Testis (tissue), 3 donors: ENCODE measurements around the gene C1orf50. TPM values are rescaled to one million over a fixed set of nuclear protein-coding genes. Genes with fewer than 3 reads are reported as not detected.

Source experiments
- DNase-seq: peaks from one replicate; pipeline ENCODE4 v3.0.0-alpha.2; 2019
- H3K27ac ChIP-seq, 2 donors: fragments of 200-600 bp; sonication (generic); one replicate each; pipeline ENCODE4 v1.5.1; 2019
- H3K27me3 ChIP-seq: fragments of 200-600 bp; sonication (generic); one replicate; pipeline ENCODE4 v1.5.1; 2019
- H3K36me3 ChIP-seq: fragments of 200-600 bp; sonication (generic); one replicate; pipeline ENCODE4 v1.5.1; 2017; ENCODE audit warnings: low read depth; ENCODE audit errors: missing control alignments
- H3K4me1 ChIP-seq: fragments of 200-600 bp; sonication (generic); one replicate; pipeline ENCODE4 v1.5.1; 2019
- H3K4me3 ChIP-seq, 2 donors: fragments of 200-600 bp; sonication (generic); one replicate each; pipeline ENCODE4 v1.5.1; 2017 to 2019
- H3K9me3 ChIP-seq: fragments of 200-600 bp; sonication (generic); one replicate; pipeline ENCODE4 v1.5.1; 2017
- POLR2A ChIP-seq: fragments of 450-650 bp; IDR thresholded peaks from one replicate; pipeline ENCODE4 v1.6.1; 2017; ENCODE audit warnings: antibody characterized with exemption, mild to moderate bottlenecking, moderate library complexity
- WGBS, 2 donors: methylation state at CpG; one replicate each; pipeline ENCODE4 v1.1.5; 2018; 5-methylcytosine and 5-hydroxymethylcytosine counted together
- intact Hi-C: fragments of 100-400 bp; cut with DNase I; formaldehyde crosslinking; loops from one replicate; pipeline ENCODE4 v1.15.1; 2023; ENCODE audit warnings: low total_unique reads
- polyA plus RNA-seq: library from polyadenylated mRNA; stranded (reverse); fragments of 350-450 nt; fragmentation: Illumina TruSeq; extraction: RNeasy Lipid Tissue Mini Kit (QIAGEN cat#74804); gene quantifications from one replicate; pipeline ENCODE4 v1.2.3, GENCODE V29; 2014; ENCODE audit warnings: low read depth, low replicate concordance; ENCODE audit not compliant: insufficient read depth
- total RNA-seq, 2 donors: library from RNA; depleted of rRNA; stranded (reverse); fragments of >200 nt; gene quantifications; one replicate each; pipeline ENCODE4 v1.2.3, GENCODE V29; 2016
- TF ChIP-seq, protein P1 (sequence below), 3 experiments: fragments of 450-650 bp in 2 of 3; fragments of 200-600 bp in 1 of 3; sonication (generic) in 1 of 3; IDR thresholded peaks; one replicate each; pipeline ENCODE4 v1.5.1; 2016 to 2019; ENCODE audit warnings: antibody characterized with exemption in 3 of 3, mild to moderate bottlenecking in 2 of 3, moderate library complexity in 1 of 3

The C1orf50 gene
- total and polyA plus RNA-seq, 3 donors from 2014 or later = 9.4 to 21.8 (median 10.2) TPM

DNA sequence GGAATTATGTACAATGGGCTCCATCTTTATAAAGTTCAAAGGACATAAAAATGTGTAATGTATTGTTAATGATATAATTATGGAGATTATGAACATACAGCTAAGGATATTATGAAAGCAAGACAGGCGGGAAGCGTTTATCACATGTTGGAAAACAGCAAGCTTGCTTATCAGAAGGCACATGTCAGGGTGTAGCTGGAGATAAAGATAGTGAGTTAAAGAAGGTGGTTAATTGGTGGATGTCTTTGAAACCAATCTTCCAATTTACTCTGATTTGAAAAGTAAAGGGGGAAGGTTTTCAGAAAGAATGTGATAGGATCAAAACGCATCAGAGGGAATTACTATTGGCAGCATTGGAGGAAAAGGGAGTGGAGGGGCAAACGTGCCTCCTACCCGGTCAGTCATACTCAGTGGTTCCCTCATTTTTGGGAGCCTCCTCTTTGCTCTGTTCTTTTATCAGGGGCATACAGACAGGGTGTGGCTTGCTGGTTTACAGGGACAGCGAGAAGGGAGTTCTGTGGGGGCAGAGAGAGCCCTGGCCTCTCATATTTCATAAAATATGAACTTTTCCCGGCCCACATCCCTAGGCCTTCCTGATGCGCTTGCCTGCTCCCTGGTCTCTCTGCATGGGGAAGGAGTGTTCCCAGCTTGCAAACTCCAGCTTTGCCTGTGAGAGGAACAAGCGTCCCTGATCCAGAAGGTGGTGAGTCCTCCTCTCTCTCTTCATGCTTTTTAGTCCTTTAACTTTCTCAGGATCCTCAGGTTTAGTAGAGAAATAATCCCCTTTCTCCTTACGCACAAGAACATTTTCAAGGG, 58.2 kb downstream of the C1orf50 start:
- no peaks in the 10 kb centered on the region for H3K9me3 ChIP-seq
- 74 to 77% methylated on average over 10 of the region's 10 CpGs for WGBS, 2 donors
- H3K36me3 ChIP-seq = no peaks in the 10 kb centered on the region
- H3K4me1 ChIP-seq = no peaks in the 10 kb centered on the region
- H3K4me3 ChIP-seq = no peak overlapping the region
- no peak for TF ChIP-seq POLR2A
- TF ChIP-seq, protein P1, sequence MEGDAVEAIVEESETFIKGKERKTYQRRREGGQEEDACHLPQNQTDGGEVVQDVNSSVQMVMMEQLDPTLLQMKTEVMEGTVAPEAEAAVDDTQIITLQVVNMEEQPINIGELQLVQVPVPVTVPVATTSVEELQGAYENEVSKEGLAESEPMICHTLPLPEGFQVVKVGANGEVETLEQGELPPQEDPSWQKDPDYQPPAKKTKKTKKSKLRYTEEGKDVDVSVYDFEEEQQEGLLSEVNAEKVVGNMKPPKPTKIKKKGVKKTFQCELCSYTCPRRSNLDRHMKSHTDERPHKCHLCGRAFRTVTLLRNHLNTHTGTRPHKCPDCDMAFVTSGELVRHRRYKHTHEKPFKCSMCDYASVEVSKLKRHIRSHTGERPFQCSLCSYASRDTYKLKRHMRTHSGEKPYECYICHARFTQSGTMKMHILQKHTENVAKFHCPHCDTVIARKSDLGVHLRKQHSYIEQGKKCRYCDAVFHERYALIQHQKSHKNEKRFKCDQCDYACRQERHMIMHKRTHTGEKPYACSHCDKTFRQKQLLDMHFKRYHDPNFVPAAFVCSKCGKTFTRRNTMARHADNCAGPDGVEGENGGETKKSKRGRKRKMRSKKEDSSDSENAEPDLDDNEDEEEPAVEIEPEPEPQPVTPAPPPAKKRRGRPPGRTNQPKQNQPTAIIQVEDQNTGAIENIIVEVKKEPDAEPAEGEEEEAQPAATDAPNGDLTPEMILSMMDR (IDR thresholded peaks at IDR 0.05) = no peak
- H3K27me3 ChIP-seq = no peaks in the 10 kb centered on the region
- H3K27ac ChIP-seq = no peak overlapping the region
- DNase-seq = no peak
- intact Hi-C loops = no loop called here

Other genes with a start within 250 kb of the C1orf50 start
- 10 to 100 TPM; 38.7 to 40.0 TPM for gene PPIH, start 108.8 kb upstream of the C1orf50 start, total RNA-seq
- gene PPIH, start 108.8 kb upstream of the C1orf50 start, polyA plus RNA-seq = 39.6 TPM
- 100 to 1,000 TPM; 798 to 982 TPM for gene YBX1, start 84.8 kb upstream of the C1orf50 start, total RNA-seq
- gene YBX1, start 84.8 kb upstream of the C1orf50 start, polyA plus RNA-seq = 2,470 TPM
- under 1 TPM; 0.19 to 0.24 TPM for gene CLDN19, start 27.0 kb upstream of the C1orf50 start, total RNA-seq
- gene CLDN19, start 27.0 kb upstream of the C1orf50 start, polyA plus RNA-seq = 0.12 TPM
- gene P3H1, start 221 bp upstream of the C1orf50 start, total RNA-seq = 10 to 100 TPM; 66.1 to 73.8 TPM
- gene P3H1, start 221 bp upstream of the C1orf50 start, polyA plus RNA-seq = 60.8 TPM
- gene TMEM269, start 17.7 kb downstream of the C1orf50 start, total RNA-seq = 1 to 10 TPM in 1 of 2 donors, under 1 TPM in 1; 0.68 to 1.6 TPM
- 3.5 TPM for gene TMEM269, start 17.7 kb downstream of the C1orf50 start, polyA plus RNA-seq
- 10 to 100 TPM; 10.6 to 14.0 TPM for gene ERMAP, start 49.9 kb downstream of the C1orf50 start, total RNA-seq
- 11.7 TPM for gene ERMAP, start 49.9 kb downstream of the C1orf50 start, polyA plus RNA-seq
- gene SVBP, start 50.1 kb downstream of the C1orf50 start, total RNA-seq = 10 to 100 TPM; 36.2 to 47.9 TPM
- gene SVBP, start 50.1 kb downstream of the C1orf50 start, polyA plus RNA-seq = 86.0 TPM
- gene ZNF691, start 79.4 kb downstream of the C1orf50 start, total RNA-seq = 10 to 100 TPM; 16.7 to 17.3 TPM
- gene ZNF691, start 79.4 kb downstream of the C1orf50 start, polyA plus RNA-seq = 12.9 TPM
- gene SLC2A1, start 191.6 kb downstream of the C1orf50 start, total RNA-seq = 10 to 100 TPM; 36.9 to 38.3 TPM
- gene SLC2A1, start 191.6 kb downstream of the C1orf50 start, polyA plus RNA-seq = 19.4 TPM